OCI-LY7 (cell line): ENCODE data around the gene LCP2.

Experiments
- EZH2phosphoT487 ChIP-seq: fragments of 200-600 bp; sonication (generic); IDR thresholded peaks from 2 replicates; pipeline ENCODE4 v1.6.1; 2018; ENCODE audit warnings: low read depth, borderline replicate concordance, mild to moderate bottlenecking, mixed run types, antibody characterized with exemption, low read length, moderate library complexity, mixed read lengths
- TF ChIP-seq, protein P1 (sequence below): fragments of 200-600 bp; sonication (generic); conservative IDR thresholded peaks from 2 replicates; pipeline ENCODE4 v1.5.1; 2014; ENCODE audit warnings: mild to moderate bottlenecking, antibody characterized with exemption, low read length, moderate library complexity, mixed read lengths

DNA sequence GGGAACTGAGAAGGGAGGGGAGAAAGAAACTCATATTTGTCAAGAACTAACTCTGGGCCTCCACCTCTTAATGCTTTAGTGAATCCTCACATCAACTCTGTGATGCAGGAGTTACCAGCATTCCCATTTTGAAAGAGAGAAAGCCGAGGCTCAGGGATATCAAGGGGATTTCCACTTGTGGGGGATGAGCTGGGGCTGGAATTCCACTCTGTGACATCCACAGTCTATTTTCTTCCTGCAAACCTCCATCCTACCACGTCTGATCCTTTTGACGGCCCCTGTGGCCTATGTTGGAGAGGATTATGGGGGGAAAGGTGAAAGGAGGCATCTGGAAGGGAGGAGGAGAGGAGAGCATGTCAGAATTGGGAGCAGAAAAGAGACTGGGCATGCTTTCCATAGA is 9.0 kb downstream of the LCP2 start:
- TF ChIP-seq, protein P1, sequence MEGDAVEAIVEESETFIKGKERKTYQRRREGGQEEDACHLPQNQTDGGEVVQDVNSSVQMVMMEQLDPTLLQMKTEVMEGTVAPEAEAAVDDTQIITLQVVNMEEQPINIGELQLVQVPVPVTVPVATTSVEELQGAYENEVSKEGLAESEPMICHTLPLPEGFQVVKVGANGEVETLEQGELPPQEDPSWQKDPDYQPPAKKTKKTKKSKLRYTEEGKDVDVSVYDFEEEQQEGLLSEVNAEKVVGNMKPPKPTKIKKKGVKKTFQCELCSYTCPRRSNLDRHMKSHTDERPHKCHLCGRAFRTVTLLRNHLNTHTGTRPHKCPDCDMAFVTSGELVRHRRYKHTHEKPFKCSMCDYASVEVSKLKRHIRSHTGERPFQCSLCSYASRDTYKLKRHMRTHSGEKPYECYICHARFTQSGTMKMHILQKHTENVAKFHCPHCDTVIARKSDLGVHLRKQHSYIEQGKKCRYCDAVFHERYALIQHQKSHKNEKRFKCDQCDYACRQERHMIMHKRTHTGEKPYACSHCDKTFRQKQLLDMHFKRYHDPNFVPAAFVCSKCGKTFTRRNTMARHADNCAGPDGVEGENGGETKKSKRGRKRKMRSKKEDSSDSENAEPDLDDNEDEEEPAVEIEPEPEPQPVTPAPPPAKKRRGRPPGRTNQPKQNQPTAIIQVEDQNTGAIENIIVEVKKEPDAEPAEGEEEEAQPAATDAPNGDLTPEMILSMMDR: no peak
- no peak for TF ChIP-seq EZH2phosphoT487
